GM12878 (cell line): ENCODE results near the gene TRIM28. TPM values are rescaled to one million over a fixed set of nuclear protein-coding genes. Genes with fewer than 3 reads are reported as not detected.

Experiments used
- ATF7 ChIP-seq: fragments of 450-650 bp; IDR thresholded peaks from 2 replicates; pipeline ENCODE4 v1.6.1; 2016; ENCODE audit warnings: low read depth, mild to moderate bottlenecking
- BHLHE40 ChIP-seq, 2 experiments: fragments of 450-650 bp in 1 of 2; IDR thresholded peaks; 2 replicates each; pipeline ENCODE4 v1.6.1; 2011 to 2017; ENCODE audit warnings: low read depth in 2 of 2, borderline replicate concordance in 1 of 2, improper control_type of control experiment in 1 of 2, low read length in 1 of 2, mild to moderate bottlenecking in 1 of 2
- CHD1 ChIP-seq: IDR thresholded peaks from 2 replicates; pipeline ENCODE4 v1.6.1; 2012; ENCODE audit warnings: low read depth, low read length, improper control_type of control experiment
- CHD4 ChIP-seq: fragments of 200-600 bp; sonication (generic); IDR thresholded peaks from 2 replicates; pipeline ENCODE4 v1.6.1; 2016; ENCODE audit warnings: mild to moderate bottlenecking
- EGR1 ChIP-seq, 2 experiments: IDR thresholded peaks; 1 replicate in 1 of 2; 2 replicates in 1 of 2; pipeline ENCODE4 v1.6.1; 2011 to 2012; ENCODE audit warnings: low read depth in 2 of 2, low read length in 2 of 2, borderline replicate concordance in 1 of 2, mild to moderate bottlenecking in 1 of 2, moderate library complexity in 1 of 2
- ESRRA ChIP-seq: IDR thresholded peaks from 2 replicates; pipeline ENCODE4 v1.6.1; 2012; ENCODE audit warnings: mild to moderate bottlenecking, low read length, improper control_type of control experiment
- HDAC2 ChIP-seq: fragments of 200-600 bp; sonication (generic); IDR thresholded peaks from 2 replicates; pipeline ENCODE4 v1.6.1; 2017
- IKZF1 ChIP-seq: fragments of 450-650 bp; conservative IDR thresholded peaks from 2 replicates; pipeline ENCODE4 v1.6.1; 2017; ENCODE audit warnings: antibody characterized with exemption, mild to moderate bottlenecking
- JUNB ChIP-seq: IDR thresholded peaks from 2 replicates; pipeline ENCODE4 v1.6.1; 2016; ENCODE audit warnings: antibody characterized with exemption, mild to moderate bottlenecking
- KAT2A ChIP-seq: conservative IDR thresholded peaks from 2 replicates; pipeline ENCODE4 v1.6.1; 2011; ENCODE audit warnings: low read depth, low read length; ENCODE audit not compliant: control insufficient read depth
- KLF5 ChIP-seq: fragments of 450-650 bp; IDR thresholded peaks from 2 replicates; pipeline ENCODE4 v1.6.1; 2014; ENCODE audit warnings: mild to moderate bottlenecking; ENCODE audit not compliant: partially characterized antibody
- MTA2 ChIP-seq: fragments of 450-650 bp; IDR thresholded peaks from 2 replicates; pipeline ENCODE4 v1.6.1; 2016; ENCODE audit warnings: low read depth, mild to moderate bottlenecking, moderate library complexity
- NFYA ChIP-seq: IDR thresholded peaks from 2 replicates; pipeline ENCODE4 v1.6.1; 2011; ENCODE audit warnings: low read depth, mild to moderate bottlenecking, low read length, improper control_type of control experiment, borderline replicate concordance
- NR2C1 ChIP-seq: fragments of 450-650 bp; IDR thresholded peaks from 2 replicates; pipeline ENCODE4 v1.6.1; 2017; ENCODE audit warnings: antibody characterized with exemption, mild to moderate bottlenecking, moderate library complexity
- NR2C2 ChIP-seq: IDR thresholded peaks from 2 replicates; pipeline ENCODE4 v1.6.1; 2011; ENCODE audit warnings: borderline replicate concordance, low read depth; ENCODE audit not compliant: control insufficient read depth, insufficient read length
- NR2F1 ChIP-seq: fragments of 450-650 bp; conservative IDR thresholded peaks from 2 replicates; pipeline ENCODE4 v1.6.1; 2017; ENCODE audit warnings: mild to moderate bottlenecking
- POLR2AphosphoS2 ChIP-seq: IDR thresholded peaks from 2 replicates; pipeline ENCODE4 v1.6.1; 2011; ENCODE audit warnings: low read depth, mild to moderate bottlenecking, low read length, improper control_type of control experiment, moderate library complexity
- POU2F2 ChIP-seq: IDR thresholded peaks from 3 replicates; pipeline ENCODE4 v1.6.1; 2011; ENCODE audit warnings: low read depth, mild to moderate bottlenecking, low read length, borderline replicate concordance
- SMAD1 ChIP-seq: fragments of 450-650 bp; IDR thresholded peaks from 2 replicates; pipeline ENCODE4 v1.6.1; 2018; ENCODE audit warnings: mild to moderate bottlenecking, low read depth; ENCODE audit not compliant: partially characterized antibody
- SMAD5 ChIP-seq: IDR thresholded peaks from 2 replicates; pipeline ENCODE4 v1.6.1; 2016; ENCODE audit warnings: antibody characterized with exemption, low read depth
- TAF1 ChIP-seq: IDR thresholded peaks from 2 replicates; pipeline ENCODE4 v1.6.1; 2011; ENCODE audit warnings: mild to moderate bottlenecking, low read depth, low read length, borderline replicate concordance
- polyA plus RNA-seq, 11 experiments: library from polyadenylated mRNA; depleted of rRNA in 4 of 11; unstranded in 6 of 11; stranded (reverse) in 5 of 11; fragments of >200 nt; fragmentation: Nextera tagmentation in 4 of 11; fragmentation: Illumina TruSeq in 1 of 11; extraction: Ambion mirVana in 4 of 11; extraction: Trizol in 1 of 11; gene quantifications; 1 replicate in 1 of 11; 2 replicates in 10 of 11; pipeline versions ENCODE4 v1.2.1 to v1.2.3, GENCODE V29; 2011 to 2016; ENCODE audit warnings: inconsistent platforms in 2 of 11, missing spikeins in 2 of 11, low read depth in 1 of 11
- total RNA-seq, 4 experiments: library from RNA; depleted of rRNA in 3 of 4; stranded (reverse); fragments of >200 nt in 3 of 4; fragmentation: Illumina TruSeq in 1 of 4; extraction: Trizol in 1 of 4; gene quantifications; 2 replicates each; pipeline versions ENCODE4 v1.2.1 to v1.2.3, GENCODE V29; 2013 to 2021
- TF ChIP-seq, protein P1 (sequence below): fragments of 450-650 bp; formaldehyde crosslinking; IDR thresholded peaks from 2 replicates; pipeline ENCODE4 v1.4.0; 2022; ENCODE audit warnings: mild to moderate bottlenecking, moderate library complexity
- TF ChIP-seq, protein P2 (sequence below): fragments of 450-650 bp; formaldehyde crosslinking; IDR thresholded peaks from 2 replicates; pipeline ENCODE4 v1.5.0; 2022; ENCODE audit warnings: mild to moderate bottlenecking, missing genetic modification characterization
- TF ChIP-seq, protein P3 (sequence below): IDR thresholded peaks from 2 replicates; pipeline ENCODE4 v1.6.1; 2012; ENCODE audit warnings: low read depth, low read length, improper control_type of control experiment

Gene TRIM28
- total and polyA plus RNA-seq, 10 of the 15 experiments (the other 5 are each of a cell fraction or from before 2014, with no cell fraction given) = 5.0 to 650 (median 296) TPM

DNA sequence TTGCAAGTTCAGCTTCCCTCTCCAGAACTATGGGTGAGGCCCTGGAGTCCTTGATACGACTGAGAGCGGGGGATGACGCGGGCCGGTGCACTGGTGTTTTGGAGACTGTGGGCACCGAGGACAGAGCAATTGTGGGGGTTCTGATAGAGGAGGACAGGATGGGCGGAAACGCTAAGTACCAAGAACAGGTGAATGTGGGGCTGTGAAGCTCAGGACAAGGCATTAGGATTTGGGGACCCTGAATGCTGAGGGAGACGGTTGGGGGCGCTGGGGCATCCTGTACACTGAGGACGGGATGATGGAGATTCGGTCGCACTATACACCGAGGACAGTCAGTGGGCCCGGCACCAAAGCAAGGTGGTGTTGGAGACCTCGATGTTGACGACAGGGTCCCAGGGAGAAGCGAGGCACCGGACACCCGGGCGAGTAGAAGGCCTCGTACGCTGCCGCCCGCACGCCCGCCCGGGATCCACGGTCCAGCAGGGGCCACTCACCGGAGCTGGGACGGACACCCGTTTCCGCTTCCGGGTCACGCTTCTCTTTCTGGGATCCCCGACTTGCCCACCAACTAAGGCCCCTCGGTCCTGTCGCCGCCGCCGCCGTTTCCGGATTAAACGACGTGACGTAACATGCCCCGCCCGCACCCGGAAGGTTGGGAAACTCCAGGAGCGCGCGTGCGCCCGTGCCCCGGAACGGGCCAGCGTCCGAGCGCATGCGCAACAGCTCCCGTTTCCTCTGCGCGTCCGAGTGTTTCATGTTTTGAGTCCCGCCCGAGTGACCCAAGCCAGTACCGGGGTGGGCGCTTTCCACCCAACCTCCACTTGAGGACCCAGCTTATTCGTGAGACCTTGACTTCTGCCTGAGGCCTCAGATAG lies 10.9 kb downstream of the TRIM28 start, which contains the start of gene CHMP2A (continued):
- TF ChIP-seq, protein P1, sequence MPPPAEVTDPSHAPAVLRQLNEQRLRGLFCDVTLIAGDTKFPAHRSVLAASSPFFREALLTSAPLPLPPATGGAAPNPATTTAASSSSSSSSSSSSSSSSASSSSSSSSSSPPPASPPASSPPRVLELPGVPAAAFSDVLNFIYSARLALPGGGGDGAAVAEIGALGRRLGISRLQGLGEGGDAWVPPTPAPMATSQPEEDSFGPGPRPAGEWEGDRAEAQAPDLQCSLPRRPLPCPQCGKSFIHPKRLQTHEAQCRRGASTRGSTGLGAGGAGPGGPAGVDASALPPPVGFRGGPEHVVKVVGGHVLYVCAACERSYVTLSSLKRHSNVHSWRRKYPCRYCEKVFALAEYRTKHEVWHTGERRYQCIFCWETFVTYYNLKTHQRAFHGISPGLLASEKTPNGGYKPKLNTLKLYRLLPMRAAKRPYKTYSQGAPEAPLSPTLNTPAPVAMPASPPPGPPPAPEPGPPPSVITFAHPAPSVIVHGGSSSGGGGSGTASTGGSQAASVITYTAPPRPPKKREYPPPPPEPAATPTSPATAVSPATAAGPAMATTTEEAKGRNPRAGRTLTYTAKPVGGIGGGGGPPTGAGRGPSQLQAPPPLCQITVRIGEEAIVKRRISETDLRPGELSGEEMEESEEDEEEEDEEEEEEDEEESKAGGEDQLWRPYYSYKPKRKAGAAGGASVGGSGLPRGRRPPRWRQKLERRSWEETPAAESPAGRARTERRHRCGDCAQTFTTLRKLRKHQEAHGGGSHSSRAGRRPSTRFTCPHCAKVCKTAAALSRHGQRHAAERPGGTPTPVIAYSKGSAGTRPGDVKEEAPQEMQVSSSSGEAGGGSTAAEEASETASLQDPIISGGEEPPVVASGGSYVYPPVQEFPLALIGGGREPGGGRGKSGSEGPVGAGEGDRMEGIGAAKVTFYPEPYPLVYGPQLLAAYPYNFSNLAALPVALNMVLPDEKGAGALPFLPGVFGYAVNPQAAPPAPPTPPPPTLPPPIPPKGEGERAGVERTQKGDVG (CRISPR knock-in tag) = no peak
- TF ChIP-seq NR2C1 = peak; percentile 98
- TF ChIP-seq BHLHE40 (IDR thresholded peaks at IDR 0.05; ENCODE audit: borderline replicate concordance in 1 of 2, low read depth in 2 of 2, low read length in 1 of 2) = peak; percentile 79 to 94; a peak in 3 of 4 replicates
- TF ChIP-seq ATF7 = peak; percentile 87
- TF ChIP-seq SMAD1 = no peak
- TF ChIP-seq EGR1 (IDR thresholded peaks at IDR 0.05; ENCODE audit: borderline replicate concordance in 1 of 2, low read depth in 2 of 2, low read length in 2 of 2) = peak; percentile 26 to 28; a peak in 2 of 3 replicates
- no peak for TF ChIP-seq NFYA
- TF ChIP-seq, protein P2, sequence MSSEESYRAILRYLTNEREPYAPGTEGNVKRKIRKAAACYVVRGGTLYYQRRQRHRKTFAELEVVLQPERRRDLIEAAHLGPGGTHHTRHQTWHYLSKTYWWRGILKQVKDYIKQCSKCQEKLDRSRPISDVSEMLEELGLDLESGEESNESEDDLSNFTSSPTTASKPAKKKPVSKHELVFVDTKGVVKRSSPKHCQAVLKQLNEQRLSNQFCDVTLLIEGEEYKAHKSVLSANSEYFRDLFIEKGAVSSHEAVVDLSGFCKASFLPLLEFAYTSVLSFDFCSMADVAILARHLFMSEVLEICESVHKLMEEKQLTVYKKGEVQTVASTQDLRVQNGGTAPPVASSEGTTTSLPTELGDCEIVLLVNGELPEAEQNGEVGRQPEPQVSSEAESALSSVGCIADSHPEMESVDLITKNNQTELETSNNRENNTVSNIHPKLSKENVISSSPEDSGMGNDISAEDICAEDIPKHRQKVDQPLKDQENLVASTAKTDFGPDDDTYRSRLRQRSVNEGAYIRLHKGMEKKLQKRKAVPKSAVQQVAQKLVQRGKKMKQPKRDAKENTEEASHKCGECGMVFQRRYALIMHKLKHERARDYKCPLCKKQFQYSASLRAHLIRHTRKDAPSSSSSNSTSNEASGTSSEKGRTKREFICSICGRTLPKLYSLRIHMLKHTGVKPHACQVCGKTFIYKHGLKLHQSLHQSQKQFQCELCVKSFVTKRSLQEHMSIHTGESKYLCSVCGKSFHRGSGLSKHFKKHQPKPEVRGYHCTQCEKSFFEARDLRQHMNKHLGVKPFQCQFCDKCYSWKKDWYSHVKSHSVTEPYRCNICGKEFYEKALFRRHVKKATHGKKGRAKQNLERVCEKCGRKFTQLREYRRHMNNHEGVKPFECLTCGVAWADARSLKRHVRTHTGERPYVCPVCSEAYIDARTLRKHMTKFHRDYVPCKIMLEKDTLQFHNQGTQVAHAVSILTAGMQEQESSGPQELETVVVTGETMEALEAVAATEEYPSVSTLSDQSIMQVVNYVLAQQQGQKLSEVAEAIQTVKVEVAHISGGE (CRISPR knock-in tag) = peak; percentile 76
- peak; percentile 76; the same call in 1 of the 2 replicates for TF ChIP-seq SMAD5
- peak; percentile 84 for TF ChIP-seq NR2C2
- TF ChIP-seq HDAC2 = no peak
- peak; percentile 32; the same call in 1 of the 2 replicates for TF ChIP-seq NR2F1
- no peak for TF ChIP-seq CHD1
- TF ChIP-seq, protein P3, sequence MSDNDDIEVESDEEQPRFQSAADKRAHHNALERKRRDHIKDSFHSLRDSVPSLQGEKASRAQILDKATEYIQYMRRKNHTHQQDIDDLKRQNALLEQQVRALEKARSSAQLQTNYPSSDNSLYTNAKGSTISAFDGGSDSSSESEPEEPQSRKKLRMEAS = peak; percentile 40; the same call in 1 of the 2 replicates
- TF ChIP-seq TAF1 = peak; percentile 34; the same call in 1 of the 2 replicates
- peak; percentile 68; the same call in 1 of the 3 replicates for TF ChIP-seq POU2F2
- TF ChIP-seq JUNB = no peak
- no peak for TF ChIP-seq ESRRA
- TF ChIP-seq POLR2AphosphoS2 = peak; percentile 99
- TF ChIP-seq IKZF1 = peak; percentile 99
- TF ChIP-seq KAT2A = no peak
- TF ChIP-seq MTA2 = peak; percentile 85
- TF ChIP-seq KLF5 = no peak
- TF ChIP-seq CHD4 = no peak
